ENCODE data around the gene KNOP1. TPM values are rescaled to one million over a fixed set of nuclear protein-coding genes. Genes with fewer than 3 reads are reported as not detected.

Gene KNOP1
- total RNA-seq, 2 experiments from 2014 or later = 19.7 to 33.2 TPM

GRCh38 chr16:19755268-19755667 lies 37.2 kb upstream of the KNOP1 start:
- H3K9me2 ChIP-seq (ENCODE audit: insufficient read depth, low read length) = no peaks in the 10 kb centered on the region
- H3K4me3 ChIP-seq (ENCODE audit: low read depth, low read length, poor library complexity, severe bottlenecking) = no peak overlapping the region
- no peaks in the 10 kb centered on the region for H3K9me3 ChIP-seq (ENCODE audit: low read length)
- ChIA-PET CTCF (ENCODE audit: unreplicated experiment) (no interaction called here), POLR2A (no interaction called here)
- no peak for DNase-seq (ENCODE audit: low spot score)
- no TSS peak for BruUV-seq (replicated peaks)
- TF ChIP-seq EZH2phosphoT487 (IDR thresholded peaks at IDR 0.05; ENCODE audit: borderline replicate concordance, low read depth, low read length) = no peak
- no peak for TF ChIP-seq CTCF (conservative IDR thresholded peaks at IDR 0.05; ENCODE audit: low read length)
- H3K4me2 ChIP-seq (ENCODE audit: low read length) = no peak overlapping the region
- no peaks in the 10 kb centered on the region for H3K36me3 ChIP-seq (ENCODE audit: insufficient read depth, low read length)
- no peaks in the 10 kb centered on the region for H4K20me1 ChIP-seq (ENCODE audit: insufficient read depth, low read length)
- no peaks in the 10 kb centered on the region for H3K4me1 ChIP-seq (ENCODE audit: insufficient read depth, low read length, poor library complexity, severe bottlenecking)
- H3K27ac ChIP-seq (ENCODE audit: low read depth, low read length, poor library complexity, severe bottlenecking) = no peak overlapping the region
- no peak overlapping the region for H2AFZ ChIP-seq (ENCODE audit: low read length)
- no peaks in the 10 kb centered on the region for H3K79me2 ChIP-seq (ENCODE audit: insufficient read depth, low read depth, low read length)
- intact Hi-C loops (cut with micrococcal nuclease; ENCODE audit: unreplicated experiment) = no loop called here

- Histone ChIP-seq H3K79me2 (ENCODE audit: insufficient read depth, low read depth, low read length) (no peaks in the 10 kb centered on the region), H3K4me2 (ENCODE audit: low read length) (no peak overlapping the region), H3K27ac (ENCODE audit: low read depth, low read length, poor library complexity, severe bottlenecking) (no peak overlapping the region), H3K4me1 (ENCODE audit: insufficient read depth, low read length, poor library complexity, severe bottlenecking) (no peaks in the 10 kb centered on the region), H3K36me3 (ENCODE audit: insufficient read depth, low read length) (no peaks in the 10 kb centered on the region), H2AFZ (ENCODE audit: low read length) (no peak overlapping the region), H3K9me2 (ENCODE audit: insufficient read depth, low read length) (no peaks in the 10 kb centered on the region), H3K4me3 (ENCODE audit: low read depth, low read length, poor library complexity, severe bottlenecking) (no peak overlapping the region), H3K9me3 (ENCODE audit: low read length) (no peaks in the 10 kb centered on the region), H4K20me1 (ENCODE audit: insufficient read depth, low read length) (no peaks in the 10 kb centered on the region)
- no peak for DNase-seq (ENCODE audit: low spot score)
- CTCF ChIA-PET (ENCODE audit: unreplicated experiment) = no interaction called here
- POLR2A ChIA-PET = no interaction called here
- intact Hi-C loops (cut with micrococcal nuclease; ENCODE audit: unreplicated experiment) = no loop called here
- no peak for TF ChIP-seq EZH2phosphoT487 (IDR thresholded peaks at IDR 0.05; ENCODE audit: borderline replicate concordance, low read depth, low read length)
- TF ChIP-seq CTCF (conservative IDR thresholded peaks at IDR 0.05; ENCODE audit: low read length) = no peak
- BruUV-seq (replicated peaks) = no TSS peak
Observed at GRCh38 chr16:19754644-19755036, 36.6 kb upstream of the KNOP1 start.

GRCh38 chr16:19753815-19754643 lies 36.0 kb upstream of the KNOP1 start:
- Histone ChIP-seq H2AFZ (ENCODE audit: low read length) (no peak overlapping the region), H3K27ac (ENCODE audit: low read depth, low read length, poor library complexity, severe bottlenecking) (no peak overlapping the region), H3K4me1 (ENCODE audit: insufficient read depth, low read length, poor library complexity, severe bottlenecking) (no peaks in the 10 kb centered on the region), H3K9me3 (ENCODE audit: low read length) (no peaks in the 10 kb centered on the region), H3K36me3 (ENCODE audit: insufficient read depth, low read length) (no peaks in the 10 kb centered on the region), H3K79me2 (ENCODE audit: insufficient read depth, low read depth, low read length) (no peaks in the 10 kb centered on the region), H3K4me2 (ENCODE audit: low read length) (no peak overlapping the region), H4K20me1 (ENCODE audit: insufficient read depth, low read length) (no peaks in the 10 kb centered on the region), H3K9me2 (ENCODE audit: insufficient read depth, low read length) (no peaks in the 10 kb centered on the region), H3K4me3 (ENCODE audit: low read depth, low read length, poor library complexity, severe bottlenecking) (no peak overlapping the region)
- BruUV-seq (replicated peaks) = no TSS peak
- POLR2A ChIA-PET = no interaction called here
- DNase-seq (ENCODE audit: low spot score) = no peak
- CTCF ChIA-PET (ENCODE audit: unreplicated experiment) = no interaction called here
- TF ChIP-seq EZH2phosphoT487 (IDR thresholded peaks at IDR 0.05; ENCODE audit: borderline replicate concordance, low read depth, low read length) (no peak), CTCF (conservative IDR thresholded peaks at IDR 0.05; ENCODE audit: low read length) (no peak)
- intact Hi-C loops (cut with micrococcal nuclease; ENCODE audit: unreplicated experiment) = no loop called here

Data from OCI-LY7 (cell line).